GM19023 (cell line): ENCODE measurements around the gene WHRN.

Experiments
- ATAC-seq: cut with Tn5 transposase; IDR thresholded peaks from one replicate; pipeline ENCODE4 v1.9.1; 2021; ENCODE audit warnings: mild to moderate bottlenecking, moderate library complexity; ENCODE audit not compliant: unreplicated experiment

Gene WHRN

DNA sequence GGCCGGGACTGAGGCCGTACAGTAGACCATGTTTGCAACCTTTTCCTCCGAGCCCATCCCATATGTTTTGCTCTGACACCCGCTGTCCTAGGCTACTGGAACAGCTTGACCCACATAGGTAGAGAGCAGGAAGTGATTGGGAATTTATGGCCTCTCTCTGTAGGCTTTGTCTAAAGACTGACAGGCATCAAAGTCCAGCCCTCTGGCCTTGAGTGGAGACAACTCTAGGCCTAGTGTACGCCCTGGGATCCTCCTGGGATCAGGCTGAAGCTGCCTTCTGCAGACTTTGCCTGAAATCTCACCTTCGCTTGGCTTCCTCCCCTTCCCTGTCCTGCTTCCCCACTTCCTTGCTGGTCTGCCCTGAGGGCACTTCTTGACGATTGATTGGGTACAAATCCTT is 103.9 kb downstream of the WHRN start:
- no peak for ATAC-seq

DNA sequence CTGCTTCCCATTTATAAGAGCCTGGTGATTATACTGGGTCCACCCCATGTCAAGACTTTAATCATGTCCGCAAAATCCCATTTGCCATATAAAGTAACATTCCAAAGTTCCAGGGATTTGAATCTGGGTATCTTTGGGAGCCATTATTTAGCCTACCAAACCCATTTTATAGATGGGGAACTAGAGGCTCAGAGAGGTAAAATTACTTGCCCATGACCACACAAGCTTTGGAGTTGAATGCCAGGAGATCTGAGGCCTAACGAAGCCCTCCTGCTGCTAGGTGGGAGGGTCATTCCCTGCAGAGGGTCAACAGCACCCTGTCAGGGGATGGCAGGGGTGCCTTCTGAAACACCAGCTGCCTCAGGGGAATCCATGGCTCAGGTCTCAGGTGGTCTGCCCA is 104.5 kb downstream of the WHRN start:
- no peak for ATAC-seq

GRCh38 chr9:114400219-114400618 is 105.1 kb downstream of the WHRN start:
- ATAC-seq: no peak

GRCh38 chr9:114399381-114399780 is 105.9 kb downstream of the WHRN start:
- ATAC-seq: no peak

GRCh38 chr9:114397848-114398605 is 107.2 kb downstream of the WHRN start:
- ATAC-seq: peak; percentile 78

DNA sequence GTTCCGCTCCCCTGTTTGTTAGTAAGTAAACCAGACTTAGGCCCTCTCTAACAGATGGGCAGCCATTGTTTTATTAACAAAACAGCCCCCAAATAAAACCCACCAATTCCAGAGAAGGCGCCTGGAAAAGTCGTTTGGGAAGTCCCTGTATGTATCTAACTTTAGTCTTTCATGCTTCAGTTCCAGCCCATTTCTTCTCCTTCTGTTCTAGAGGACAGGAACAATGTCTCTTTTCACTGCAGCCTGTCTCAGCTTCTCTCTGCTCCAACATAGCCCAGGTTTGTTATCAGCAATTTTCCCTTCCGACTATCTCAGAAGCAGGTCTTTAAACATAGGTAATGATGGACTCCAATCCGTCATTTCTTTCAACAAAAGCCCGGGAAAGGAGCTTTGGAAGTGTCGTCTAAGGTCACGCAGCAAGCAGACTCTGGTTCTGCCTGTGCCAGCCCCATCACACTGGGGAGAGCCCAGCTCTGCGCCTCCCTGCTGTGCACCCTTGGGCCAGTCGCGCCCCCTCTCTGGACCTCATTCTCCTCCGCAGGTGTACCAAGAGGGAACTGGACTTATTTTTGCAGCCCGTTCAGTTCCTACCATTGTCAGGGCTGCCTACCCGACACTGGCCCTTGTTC is 107.9 kb downstream of the WHRN start:
- no peak for ATAC-seq

GRCh38 chr9:114396558-114397218 is 108.6 kb downstream of the WHRN start:
- no peak for ATAC-seq

- ATAC-seq: no peak
These were observed 109.5 kb downstream of the WHRN start for GRCh38 chr9:114395768-114396167.

- ATAC-seq: no peak
These were observed 110.0 kb downstream of the WHRN start for GRCh38 chr9:114395334-114395617.

GRCh38 chr9:114394523-114395333 is 110.5 kb downstream of the WHRN start:
- ATAC-seq: no peak

DNA sequence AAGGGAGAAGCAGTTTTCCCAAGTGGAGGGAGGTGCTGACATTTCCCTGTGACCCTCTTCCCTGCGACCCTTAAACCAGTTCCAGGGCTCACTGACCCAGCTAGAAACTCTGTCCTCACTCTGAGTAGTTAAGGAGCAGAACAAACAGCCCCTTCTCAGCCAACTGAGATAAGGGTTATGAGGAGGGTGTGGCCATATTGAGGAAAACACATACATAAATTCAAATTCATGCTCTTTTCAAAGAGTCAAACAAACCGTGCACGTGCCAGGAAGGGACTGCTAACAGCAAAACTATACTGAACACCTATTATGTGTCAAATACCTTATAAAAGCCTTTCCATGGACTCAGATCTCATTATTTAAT is 112.5 kb downstream of the WHRN start:
- no peak for ATAC-seq

- ATAC-seq: no peak
These were observed 114.3 kb downstream of the WHRN start for GRCh38 chr9:114390952-114391351.

DNA sequence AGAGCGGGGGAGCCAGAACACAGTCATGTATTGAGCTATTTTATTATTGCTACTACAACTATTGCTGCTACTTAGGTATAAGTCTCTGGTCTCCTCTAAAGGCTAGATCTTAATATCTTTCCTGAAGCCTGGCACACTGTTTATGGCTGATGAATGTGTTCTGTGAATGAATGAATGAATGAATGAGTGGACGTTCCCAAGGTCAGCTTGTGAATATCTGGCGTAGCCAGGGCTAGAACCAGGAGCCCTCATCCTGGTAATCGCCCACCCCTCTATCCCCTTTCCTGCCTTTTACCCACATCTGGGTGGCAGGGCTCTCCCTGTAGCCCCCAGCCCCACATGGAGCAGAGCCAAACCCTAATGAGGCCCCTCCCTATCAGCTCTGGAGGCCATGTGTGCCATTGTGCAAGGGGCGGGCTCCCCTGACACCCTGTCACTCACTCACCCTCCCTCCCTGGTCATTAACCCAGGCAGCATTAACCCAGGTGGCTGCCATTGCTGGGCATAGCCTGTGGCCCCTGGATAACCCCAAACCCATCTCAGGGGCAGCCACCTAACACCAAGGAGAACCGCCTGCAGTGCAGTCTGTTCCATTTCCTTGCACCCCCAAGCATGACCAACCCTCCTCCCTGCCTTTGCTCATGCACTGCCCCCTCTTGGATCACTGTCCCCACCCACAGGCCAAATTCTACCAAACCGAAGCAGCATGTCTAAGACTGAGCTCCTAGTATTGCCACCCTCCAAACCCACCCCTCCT is 115.5 kb downstream of the WHRN start:
- ATAC-seq: no peak

DNA sequence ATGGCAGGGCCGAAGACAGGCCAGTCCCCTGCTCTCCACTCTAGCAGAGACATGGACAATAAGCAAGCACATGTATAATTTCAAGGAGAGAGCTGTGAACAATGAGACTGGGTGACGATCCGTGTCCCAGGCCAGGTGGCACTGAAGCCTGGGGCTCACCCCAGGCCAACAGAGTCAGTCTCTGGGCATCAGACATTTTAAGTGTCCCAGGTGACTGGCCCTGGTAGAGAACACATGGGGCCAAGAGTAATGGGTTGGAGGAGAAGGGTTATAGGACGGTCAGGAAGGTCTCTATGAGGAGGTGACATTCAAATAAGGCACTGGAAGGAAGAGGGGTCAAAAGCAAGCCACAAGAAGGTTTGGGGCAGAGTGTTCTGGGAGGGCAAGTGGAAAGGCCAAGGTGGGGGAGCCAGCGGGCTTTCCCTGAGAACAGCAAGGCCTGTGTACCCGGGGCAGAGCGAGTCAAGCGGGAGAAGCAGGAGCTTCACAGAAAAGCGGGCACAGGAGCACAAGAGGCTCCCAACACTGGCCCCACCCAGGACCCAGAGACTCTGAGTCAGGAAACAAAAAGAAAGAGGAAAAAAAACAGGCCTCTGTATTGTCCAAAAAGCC is 116.4 kb downstream of the WHRN start:
- no peak for ATAC-seq

DNA sequence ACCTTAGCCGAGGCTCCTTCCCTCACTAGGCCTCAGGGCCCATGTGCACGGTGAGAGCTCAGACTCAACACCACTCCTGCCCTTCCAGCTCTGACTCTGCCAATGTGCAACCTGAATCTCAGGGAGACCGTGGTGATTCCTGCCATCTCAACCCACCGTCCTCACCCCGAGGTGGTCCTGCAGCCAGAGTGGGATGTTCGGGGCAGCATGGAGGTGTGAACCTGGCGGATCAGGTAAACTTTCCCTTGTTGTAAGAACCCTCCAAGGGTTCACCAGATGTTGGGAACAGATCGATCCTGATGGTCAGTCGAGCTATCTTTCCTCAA is 117.0 kb downstream of the WHRN start:
- no peak for ATAC-seq

- peak; percentile 35 for ATAC-seq
These were observed 117.5 kb downstream of the WHRN start, which contains the start of gene AKNA for GRCh38 chr9:114387680-114388356. Gene AKNA, minus strand, starts transcription at chr9:114387982. Its CDS starts 6,649 bp downstream, at chr9:114381333.

DNA sequence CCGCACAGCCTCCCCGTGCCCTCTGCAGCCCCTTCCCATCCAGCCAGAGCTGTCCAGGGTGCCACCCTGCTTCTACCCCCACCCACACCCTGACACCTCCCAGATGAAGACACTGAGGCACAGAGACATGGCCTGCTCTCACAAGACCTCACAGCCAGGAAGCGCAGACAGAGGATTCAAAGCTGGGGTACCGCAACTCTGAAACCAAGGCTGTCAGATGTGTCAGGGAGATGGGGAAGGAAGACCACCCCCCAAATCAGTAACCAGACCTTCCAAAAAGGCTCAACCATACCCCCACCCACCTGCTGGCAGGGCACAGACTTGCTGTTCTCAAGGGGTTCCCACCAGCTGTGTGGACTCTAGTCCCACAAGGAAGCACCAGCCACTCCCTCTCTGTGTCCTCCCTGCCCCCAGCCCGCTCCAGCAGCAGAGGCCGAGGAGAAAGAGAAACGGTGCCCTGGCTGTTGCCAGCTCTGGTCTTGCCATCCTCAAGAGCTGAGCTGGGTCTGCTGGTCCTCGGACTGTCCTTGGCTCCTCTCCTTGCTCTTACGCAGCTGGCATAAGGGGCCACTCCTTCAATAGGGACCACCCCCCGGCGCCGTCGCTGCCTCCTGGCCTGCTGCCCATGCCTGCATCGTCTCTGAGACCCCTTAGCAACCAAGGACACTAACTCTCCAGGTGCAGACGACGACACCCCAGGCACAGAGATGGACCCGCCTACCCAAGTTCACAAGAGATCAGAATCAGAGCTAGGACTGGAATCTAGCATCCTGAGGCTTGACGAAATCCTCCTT is 118.2 kb downstream of the WHRN start:
- ATAC-seq: no peak

DNA sequence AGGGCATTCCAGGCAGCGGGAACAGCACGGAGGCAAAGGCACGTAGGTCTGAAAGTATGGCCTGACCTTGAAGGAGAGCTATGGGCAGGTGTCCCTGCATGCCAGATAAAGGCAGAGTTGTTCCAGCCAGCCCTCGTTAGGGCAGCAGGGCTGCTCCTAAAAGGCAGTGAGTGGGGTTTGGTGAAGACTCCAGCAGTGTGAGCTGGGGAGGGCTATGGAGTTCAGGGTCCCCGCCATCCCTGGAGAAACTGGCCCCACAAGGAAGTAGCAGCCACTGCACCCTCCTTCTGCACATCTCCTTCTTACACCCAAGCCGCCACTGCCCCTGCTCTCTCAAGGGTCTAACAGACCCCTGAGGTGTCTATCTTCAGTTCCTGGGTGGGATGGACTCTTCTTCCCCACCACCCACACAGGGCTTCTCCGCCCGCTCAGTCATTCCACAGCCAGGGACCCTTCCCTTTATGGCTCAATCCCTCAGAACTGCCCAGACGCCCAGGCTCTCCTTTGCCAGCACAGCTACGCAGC is 118.8 kb downstream of the WHRN start:
- no peak for ATAC-seq
